A549 (cell line): Measurements from ENCODE around the gene NKAIN2.

Experiments used
- BHLHE40 ChIP-seq: IDR thresholded peaks from 2 replicates; pipeline ENCODE4 v1.6.1; 2012; ENCODE audit warnings: low read depth, low read length, inconsistent platforms
- REST ChIP-seq: fragments of 200-600 bp; sonication (generic); IDR thresholded peaks from 2 replicates; pipeline ENCODE4 v1.6.1; 2016; ENCODE audit warnings: antibody characterized with exemption, mild to moderate bottlenecking, moderate library complexity
- TF ChIP-seq, protein P1 (sequence below): fragments of >200 bp; sonication (Bioruptor Twin); formaldehyde crosslinking; IDR thresholded peaks from 3 replicates; pipeline ENCODE4 v1.5.1; 2016

- TF ChIP-seq, protein P1, sequence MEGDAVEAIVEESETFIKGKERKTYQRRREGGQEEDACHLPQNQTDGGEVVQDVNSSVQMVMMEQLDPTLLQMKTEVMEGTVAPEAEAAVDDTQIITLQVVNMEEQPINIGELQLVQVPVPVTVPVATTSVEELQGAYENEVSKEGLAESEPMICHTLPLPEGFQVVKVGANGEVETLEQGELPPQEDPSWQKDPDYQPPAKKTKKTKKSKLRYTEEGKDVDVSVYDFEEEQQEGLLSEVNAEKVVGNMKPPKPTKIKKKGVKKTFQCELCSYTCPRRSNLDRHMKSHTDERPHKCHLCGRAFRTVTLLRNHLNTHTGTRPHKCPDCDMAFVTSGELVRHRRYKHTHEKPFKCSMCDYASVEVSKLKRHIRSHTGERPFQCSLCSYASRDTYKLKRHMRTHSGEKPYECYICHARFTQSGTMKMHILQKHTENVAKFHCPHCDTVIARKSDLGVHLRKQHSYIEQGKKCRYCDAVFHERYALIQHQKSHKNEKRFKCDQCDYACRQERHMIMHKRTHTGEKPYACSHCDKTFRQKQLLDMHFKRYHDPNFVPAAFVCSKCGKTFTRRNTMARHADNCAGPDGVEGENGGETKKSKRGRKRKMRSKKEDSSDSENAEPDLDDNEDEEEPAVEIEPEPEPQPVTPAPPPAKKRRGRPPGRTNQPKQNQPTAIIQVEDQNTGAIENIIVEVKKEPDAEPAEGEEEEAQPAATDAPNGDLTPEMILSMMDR = no peak
- TF ChIP-seq REST (no peak), BHLHE40 (no peak)
Observed at GRCh38 chr6:124158024-124158423, 354.4 kb downstream of the NKAIN2 start.
